Femur (tissue), 1 donor: ENCODE data around the gene FOXF2.
A peak's percentile ranks its signal among the peaks of the same experiment; 100 is the strongest.
"Not testable (repeated sequence)": the region's sequence is repeated elsewhere in the genome, so short reads cannot be mapped to it uniquely, and the experiment has no call there.

Source experiments
- DNase-seq: peaks from one replicate; pipeline ENCODE4 v3.0.0-alpha.2; 2017

FOXF2 gene

GRCh38 chr6:1389369-1390132, at the start of gene FOXF2:
FOXF2 (plus strand) TSS chr6:1389576; CDS start chr6:1389948, 372 bp downstream.
- no peak for DNase-seq

DNA sequence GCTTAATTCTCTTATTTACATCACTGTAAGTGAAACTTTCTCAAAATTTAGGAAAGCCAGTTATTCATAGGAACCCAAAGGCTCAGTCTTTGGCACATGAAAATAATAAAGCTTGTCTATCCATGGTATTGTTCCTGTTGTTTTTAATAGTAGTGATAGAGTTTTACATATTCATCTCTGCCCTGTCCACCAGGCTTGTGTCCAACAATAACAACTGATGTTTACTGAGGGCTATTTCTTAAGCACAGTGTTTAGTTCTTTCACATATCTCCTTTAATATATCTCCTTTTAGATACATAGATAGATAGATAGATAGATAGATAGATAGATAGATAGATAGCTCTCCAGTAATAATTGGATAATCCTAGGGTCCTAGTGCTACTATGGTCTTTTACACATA, 43.3 kb upstream of the FOXF2 start:
- DNase-seq, result no peak

GRCh38 chr6:1346558-1347091, 42.8 kb upstream of the FOXF2 start:
- DNase-seq, result no peak

DNA sequence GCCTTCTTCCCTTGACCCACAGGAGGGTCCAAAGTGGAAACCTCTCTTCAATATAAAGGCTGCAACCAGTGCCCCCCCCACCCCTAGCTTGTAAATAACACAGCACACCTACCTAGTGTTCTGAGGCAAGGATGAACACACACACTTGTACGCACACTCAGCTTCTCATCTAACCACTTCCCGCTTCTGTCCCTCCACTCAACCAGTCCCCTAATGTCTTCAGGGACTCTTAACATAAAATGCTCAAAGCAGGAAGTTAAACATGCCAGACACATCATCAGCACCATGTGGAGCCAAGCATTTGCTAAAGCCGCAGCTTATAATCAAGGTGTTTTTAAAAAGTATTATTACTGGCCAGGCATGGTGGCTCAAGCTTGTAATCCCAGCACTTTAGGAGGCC, 42.2 kb upstream of the FOXF2 start:
- DNase-seq, result no peak

GRCh38 chr6:1348675-1349074, 40.7 kb upstream of the FOXF2 start:
- DNase-seq, result peak; percentile 80

GRCh38 chr6:1349655-1350054, 39.7 kb upstream of the FOXF2 start:
- DNase-seq, result no peak

GRCh38 chr6:1351381-1352008, 37.9 kb upstream of the FOXF2 start:
- no peak for DNase-seq

DNA sequence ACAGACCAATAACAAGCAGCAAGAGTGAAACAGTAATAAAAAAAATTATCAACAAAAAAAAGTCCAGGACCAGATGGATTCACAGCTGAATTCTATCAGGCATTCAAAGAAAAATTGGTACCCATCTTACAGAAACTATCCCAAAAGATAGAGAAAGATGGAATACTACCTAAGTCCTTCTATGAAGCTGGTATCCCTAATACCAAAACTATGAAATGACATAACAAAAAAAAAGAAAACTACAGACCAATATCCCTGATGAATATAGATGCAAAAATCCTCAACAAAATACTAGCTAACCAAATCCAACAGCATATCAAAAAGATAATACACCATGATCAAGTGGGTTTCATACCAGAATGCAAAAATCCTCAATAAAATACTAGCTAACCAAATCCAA, 34.3 kb upstream of the FOXF2 start:
- DNase-seq, result not testable (repeated sequence)

GRCh38 chr6:1361717-1362116, 27.7 kb upstream of the FOXF2 start:
- DNase-seq, result not testable (repeated sequence)

GRCh38 chr6:1362643-1363042, 26.7 kb upstream of the FOXF2 start:
- no peak for DNase-seq

- DNase-seq, result no peak
Measured at GRCh38 chr6:1363298-1363697, 26.1 kb upstream of the FOXF2 start.

DNA sequence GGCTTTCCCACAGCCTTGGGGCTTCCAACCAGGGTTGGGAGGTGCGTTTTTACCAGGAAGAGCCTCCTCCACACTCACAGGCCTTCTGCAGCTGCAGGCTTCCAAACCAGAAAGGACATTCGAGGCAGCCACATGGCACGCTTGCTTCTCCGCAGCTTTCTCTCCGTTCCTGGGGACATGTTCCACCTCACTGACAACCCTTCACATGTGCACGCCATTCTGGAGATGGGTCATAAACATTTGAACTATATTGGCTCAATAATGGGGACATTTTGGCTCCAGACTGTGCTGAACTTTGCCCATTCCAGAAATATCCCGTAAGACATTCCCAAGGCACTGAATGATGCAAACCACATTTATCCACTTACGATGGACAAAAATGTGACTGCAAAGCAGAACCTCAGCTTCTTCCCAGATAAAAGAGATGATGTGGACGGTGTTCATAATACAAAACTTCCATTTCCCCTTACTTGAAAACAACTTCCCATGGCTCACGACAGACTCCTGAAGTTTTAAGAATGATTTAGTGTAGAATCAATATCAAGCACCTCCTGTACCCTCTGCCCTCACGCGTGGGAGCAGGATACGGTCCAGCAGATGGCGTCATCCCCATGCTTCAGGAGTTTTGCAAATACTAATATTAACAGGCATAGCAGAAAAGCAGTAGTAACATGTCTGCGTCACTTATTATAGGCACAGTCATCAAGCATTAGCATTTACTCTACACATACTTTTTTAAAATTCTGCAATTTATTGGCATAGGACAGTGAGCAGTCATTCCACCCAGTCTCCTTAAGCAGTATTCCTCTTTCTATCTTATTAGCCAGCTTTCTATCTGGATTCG, 25.4 kb upstream of the FOXF2 start:
- peak; percentile 58 for DNase-seq

GRCh38 chr6:1364791-1365190, 24.6 kb upstream of the FOXF2 start:
- no peak for DNase-seq

DNA sequence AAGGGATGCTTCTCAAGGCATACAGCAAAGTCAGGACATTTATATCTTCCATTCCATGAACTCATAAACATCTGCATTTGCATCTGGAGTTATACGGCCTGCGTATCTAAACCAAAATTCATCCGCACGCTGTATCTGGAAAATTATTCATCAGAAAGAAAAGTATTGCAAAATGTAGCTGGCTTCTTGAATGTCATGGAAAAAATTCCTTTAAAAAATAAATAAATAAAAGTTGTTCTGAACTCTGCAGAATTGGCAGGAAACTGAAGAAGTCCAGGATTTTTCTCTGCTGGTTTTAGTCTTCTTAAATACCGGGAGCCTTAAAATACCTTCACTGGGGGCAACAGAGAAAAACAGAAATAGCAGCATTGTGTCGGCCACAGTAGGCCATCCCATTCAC, 23.7 kb upstream of the FOXF2 start:
- DNase-seq, result no peak

GRCh38 chr6:1367771-1368170, 21.6 kb upstream of the FOXF2 start:
- no peak for DNase-seq

- DNase-seq, result no peak
Measured at GRCh38 chr6:1368940-1369339, 20.4 kb upstream of the FOXF2 start.

- not testable (repeated sequence) for DNase-seq
Measured at GRCh38 chr6:1369695-1370094, 19.7 kb upstream of the FOXF2 start.

DNA sequence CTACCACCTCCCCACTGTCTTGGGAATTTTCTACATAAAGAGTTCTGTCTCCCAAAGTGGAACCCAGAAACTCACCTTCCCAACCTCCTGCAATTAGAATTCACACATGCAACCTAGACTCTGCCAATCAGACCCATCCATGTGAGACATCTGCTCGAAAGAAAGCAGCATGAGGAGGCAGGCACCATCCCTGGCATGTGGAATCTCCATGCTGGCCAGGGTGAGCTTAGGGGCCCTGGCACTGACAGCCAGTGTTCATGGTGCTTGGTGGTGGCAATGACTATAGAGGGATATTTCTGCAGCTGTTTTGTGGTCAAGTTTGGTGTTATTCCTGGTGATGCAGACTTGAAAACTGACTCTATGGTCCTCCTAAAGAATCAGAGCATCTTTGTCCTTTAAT, 17.4 kb upstream of the FOXF2 start:
- no peak for DNase-seq

GRCh38 chr6:1372690-1373089, 16.7 kb upstream of the FOXF2 start:
- DNase-seq, result no peak

DNA sequence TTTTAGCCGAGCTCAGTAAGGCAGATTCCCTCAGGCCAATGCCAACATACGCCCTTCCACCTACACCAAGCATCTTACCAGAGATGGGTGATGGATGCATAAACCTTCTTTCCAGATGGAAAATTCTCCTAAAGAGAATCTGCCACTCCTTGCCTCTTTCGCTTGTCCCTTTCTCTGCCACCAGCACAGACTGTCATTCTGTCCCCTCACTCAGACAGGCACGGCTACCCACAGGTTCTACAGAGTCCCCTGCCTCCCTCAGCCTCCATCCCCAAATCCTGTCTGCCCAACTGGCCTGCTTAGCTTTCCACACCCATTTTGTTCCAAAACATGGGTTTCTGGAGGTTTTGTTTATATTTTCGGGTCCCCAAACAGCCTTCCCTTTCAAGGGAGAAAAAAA, 12.7 kb upstream of the FOXF2 start:
- DNase-seq, result no peak

GRCh38 chr6:1377526-1377925, 11.8 kb upstream of the FOXF2 start:
- DNase-seq, result no peak

GRCh38 chr6:1378065-1379016, 11.0 kb upstream of the FOXF2 start:
- no peak for DNase-seq
